B cell (primary cell): ENCODE data around the gene ASPSCR1. TPM values are rescaled to one million over a fixed set of nuclear protein-coding genes. Genes with fewer than 3 reads are reported as not detected.

Source experiments
- ATAC-seq: fragments of 200-7000 bp; cut with Tn5 transposase; one replicate; pipeline ENCODE4 v1.10.0; 2021; ENCODE audit warnings: low read depth, mild to moderate bottlenecking, moderate number of reproducible peaks, moderate library complexity
- CTCF ChIA-PET: fragments of 350-600 bp; sonication (Branson Sonifier 250); formaldehyde crosslinking; loops from one replicate; lab custom pipeline; 2021; ENCODE audit warnings: antibody characterized with exemption, inconsistent platforms; lab: Charles Lee
- POLR2A ChIA-PET: fragments of 350-600 bp; sonication (Branson Sonifier 250); formaldehyde crosslinking; loops from one replicate; lab custom pipeline; 2021; ENCODE audit warnings: antibody characterized with exemption; lab: Charles Lee
- DNase-seq: peaks from one replicate; pipeline ENCODE4 v3.0.0; 2013
- H2AFZ ChIP-seq: 2 replicates; pipeline ENCODE4 v1.6.1; 2012; ENCODE audit warnings: mild to moderate bottlenecking, low read depth, low read length; ENCODE audit not compliant: insufficient read depth, poor library complexity, severe bottlenecking
- H3K27ac ChIP-seq, 2 donors: 1 replicate in 1 of 2; 2 replicates in 1 of 2; pipeline ENCODE4 v1.5.1; 2012 to 2013; ENCODE audit warnings: low read length in 2 of 2, mild to moderate bottlenecking in 2 of 2, moderate library complexity in 1 of 2
- H3K27me3 ChIP-seq, 4 experiments: fragments of 200-600 bp in 1 of 4; sonication (generic) in 1 of 4; replicated peaks in 1 of 4; 1 replicate in 2 of 4; 2 replicates in 2 of 4; pipeline versions ENCODE4 v1.6.1 to v1.7.0; 2013 to 2016; ENCODE audit warnings: low read length in 3 of 4, mild to moderate bottlenecking in 2 of 4, mixed read lengths in 1 of 4, moderate library complexity in 1 of 4; ENCODE audit not compliant: insufficient read depth in 4 of 4, control insufficient read depth in 3 of 4; ENCODE audit errors: control extremely low read depth in 1 of 4
- H3K36me3 ChIP-seq, 2 experiments: replicated peaks in 1 of 2; 1 replicate in 1 of 2; 2 replicates in 1 of 2; pipeline versions ENCODE4 v1.6.1 to v1.7.1; 2013; ENCODE audit warnings: low read length in 1 of 2; ENCODE audit not compliant: insufficient read depth in 2 of 2, control insufficient read depth in 1 of 2; ENCODE audit errors: control extremely low read depth in 1 of 2, extremely low read depth in 1 of 2
- H3K4me1 ChIP-seq, 2 donors: fragments of 200-600 bp in 1 of 2; sonication (generic) in 1 of 2; 1 replicate in 1 of 2; 2 replicates in 1 of 2; pipeline versions ENCODE4 v1.5.1 to v1.6.1; 2013 to 2017; ENCODE audit warnings: low read length in 2 of 2; ENCODE audit not compliant: control insufficient read depth in 2 of 2, insufficient read depth in 2 of 2
- H3K4me2 ChIP-seq: replicated peaks from 2 replicates; pipeline ENCODE3; 2012; ENCODE audit warnings: mild to moderate bottlenecking, low read depth, low read length; ENCODE audit not compliant: poor library complexity, severe bottlenecking
- H3K4me3 ChIP-seq, 5 experiments: fragments of 200-600 bp in 1 of 5; sonication (generic) in 1 of 5; 1 replicate in 3 of 5; 2 replicates in 2 of 5; pipeline versions ENCODE4 v1.5.1 to v1.7.0; 2011 to 2016; ENCODE audit warnings: low read length in 4 of 5, mild to moderate bottlenecking in 4 of 5, low read depth in 2 of 5, control low read depth in 1 of 5, moderate library complexity in 1 of 5; ENCODE audit not compliant: insufficient read depth in 1 of 5; ENCODE audit errors: control extremely low read depth in 1 of 5, extremely low read depth in 1 of 5
- H3K79me2 ChIP-seq: fragments of 200-600 bp; sonication (generic); one replicate; pipeline ENCODE4 v1.6.0; 2016; ENCODE audit warnings: low read length; ENCODE audit not compliant: control insufficient read depth, insufficient read depth
- H3K9ac ChIP-seq: fragments of 200-600 bp; sonication (generic); 2 replicates; pipeline ENCODE4 v1.6.1; 2017; ENCODE audit warnings: mild to moderate bottlenecking, low read length, moderate library complexity
- H3K9me3 ChIP-seq, 3 donors: one replicate each; pipeline versions ENCODE4 v1.6.1 to v1.7.1; 2013; ENCODE audit warnings: low read length in 2 of 3; ENCODE audit not compliant: control insufficient read depth in 2 of 3, insufficient read depth in 1 of 3; ENCODE audit errors: control extremely low read depth in 1 of 3
- H4K20me1 ChIP-seq: 2 replicates; pipeline ENCODE4 v1.6.0; 2012; ENCODE audit warnings: mild to moderate bottlenecking, low read length; ENCODE audit not compliant: insufficient read depth, control insufficient read depth, poor library complexity, severe bottlenecking
- H3K27ac Mint-ChIP-seq: one replicate; pipeline ENCODE4 v1.8.0; 2021; ENCODE audit warnings: mixed read lengths
- H3K27me3 Mint-ChIP-seq: one replicate; pipeline ENCODE4 v1.8.0; 2021; ENCODE audit warnings: mixed read lengths
- H3K4me1 Mint-ChIP-seq: one replicate; pipeline ENCODE4 v1.8.0; 2021; ENCODE audit warnings: mixed read lengths
- H3K4me3 Mint-ChIP-seq: one replicate; pipeline ENCODE4 v1.8.0; 2021; ENCODE audit warnings: mixed read lengths
- H3K9me3 Mint-ChIP-seq: one replicate; pipeline ENCODE4 v1.8.0; 2022; ENCODE audit warnings: mixed read lengths; ENCODE audit not compliant: insufficient read depth
- EZH2 ChIP-seq: IDR thresholded peaks from 2 replicates; pipeline ENCODE4 v1.6.1; 2012; ENCODE audit warnings: borderline replicate concordance, low read depth, mild to moderate bottlenecking, moderate library complexity, low read length; ENCODE audit not compliant: insufficient read depth, poor library complexity, severe bottlenecking
- WGBS: methylation state at CpG from one replicate; pipeline ENCODE4 v1.1.5; 2013; ENCODE audit warnings: missing lambda C conversion rate; ENCODE audit not compliant: insufficient coverage; 5-methylcytosine and 5-hydroxymethylcytosine counted together
- intact Hi-C: fragments of 100-400 bp; cut with micrococcal nuclease; formaldehyde crosslinking; loops from one replicate; pipeline ENCODE4 v1.10.0; 2022
- polyA plus RNA-seq: library from polyadenylated mRNA; depleted of rRNA; stranded (reverse); fragments of >200 nt; gene quantifications from 2 replicates; pipeline ENCODE4 v1.2.3, GENCODE V29; 2012
- total RNA-seq, 2 donors: library from RNA; stranded (reverse); fragments of 120-200 nt in 1 of 2; gene quantifications; 1 replicate in 1 of 2; 2 replicates in 1 of 2; pipeline versions ENCODE4 v1.2.3 to v1.2.4, GENCODE V29; 2013 to 2022
- TF ChIP-seq, protein P1 (sequence below): fragments of 200-600 bp; IDR thresholded peaks from one replicate; pipeline ENCODE4 v1.8.0; 2022; ENCODE audit warnings: antibody characterized with exemption, mild to moderate bottlenecking

Gene ASPSCR1
- total and polyA plus RNA-seq, 2 donors (not counting 1 experiment from before 2014, with no cell fraction given) = 34.0 to 46.7 TPM

- Histone ChIP-seq H3K36me3 (peaks cover 0 to 2% of the 10 kb centered on the region in 2 experiments), H3K4me1 (peaks cover 8 to 13% of the 10 kb centered on the region in 2 donors), H3K9ac (no peak overlapping the region), H4K20me1 (no peaks in the 10 kb centered on the region), H3K4me3 (no peak overlapping the region), H3K27ac (no peak overlapping the region), H3K27me3 (no peaks in the 10 kb centered on the region), H3K4me2 (no peak overlapping the region), H2AFZ (no peak overlapping the region), H3K79me2 (peaks cover 7% of the 10 kb centered on the region), H3K9me3 (no peaks in the 10 kb centered on the region)
- H3K4me1 Mint-ChIP-seq = peaks cover 10% of the 10 kb centered on the region
- ATAC-seq = no peak
- no peaks in the 10 kb centered on the region for H3K27me3 Mint-ChIP-seq
- CTCF ChIA-PET = no interaction called here
- H3K9me3 Mint-ChIP-seq = no peaks in the 10 kb centered on the region
- no peak for DNase-seq
- no peak overlapping the region for H3K4me3 Mint-ChIP-seq
- 94% methylated on average over 10 of the region's 14 CpGs for WGBS
- H3K27ac Mint-ChIP-seq = no peak overlapping the region
- POLR2A ChIA-PET = no interaction called here
- TF ChIP-seq, protein P1, sequence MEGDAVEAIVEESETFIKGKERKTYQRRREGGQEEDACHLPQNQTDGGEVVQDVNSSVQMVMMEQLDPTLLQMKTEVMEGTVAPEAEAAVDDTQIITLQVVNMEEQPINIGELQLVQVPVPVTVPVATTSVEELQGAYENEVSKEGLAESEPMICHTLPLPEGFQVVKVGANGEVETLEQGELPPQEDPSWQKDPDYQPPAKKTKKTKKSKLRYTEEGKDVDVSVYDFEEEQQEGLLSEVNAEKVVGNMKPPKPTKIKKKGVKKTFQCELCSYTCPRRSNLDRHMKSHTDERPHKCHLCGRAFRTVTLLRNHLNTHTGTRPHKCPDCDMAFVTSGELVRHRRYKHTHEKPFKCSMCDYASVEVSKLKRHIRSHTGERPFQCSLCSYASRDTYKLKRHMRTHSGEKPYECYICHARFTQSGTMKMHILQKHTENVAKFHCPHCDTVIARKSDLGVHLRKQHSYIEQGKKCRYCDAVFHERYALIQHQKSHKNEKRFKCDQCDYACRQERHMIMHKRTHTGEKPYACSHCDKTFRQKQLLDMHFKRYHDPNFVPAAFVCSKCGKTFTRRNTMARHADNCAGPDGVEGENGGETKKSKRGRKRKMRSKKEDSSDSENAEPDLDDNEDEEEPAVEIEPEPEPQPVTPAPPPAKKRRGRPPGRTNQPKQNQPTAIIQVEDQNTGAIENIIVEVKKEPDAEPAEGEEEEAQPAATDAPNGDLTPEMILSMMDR = no peak
- TF ChIP-seq EZH2 = no peak
- intact Hi-C loops = no loop called here
These were observed 68.6 kb downstream of the ASPSCR1 start for GRCh38 chr17:82045936-82046484.

GRCh38 chr17:82046903-82047302 is 69.5 kb downstream of the ASPSCR1 start:
- no peaks in the 10 kb centered on the region for H4K20me1 ChIP-seq
- no peak overlapping the region for H3K4me2 ChIP-seq
- peaks cover 9% of the 10 kb centered on the region for H3K79me2 ChIP-seq
- no peak overlapping the region for H3K9ac ChIP-seq
- H3K4me3 ChIP-seq = no peak overlapping the region
- H3K27me3 ChIP-seq = no peaks in the 10 kb centered on the region
- H3K9me3 ChIP-seq = no peaks in the 10 kb centered on the region
- ChIA-PET POLR2A (no interaction called here), CTCF (no interaction called here)
- H2AFZ ChIP-seq = no peak overlapping the region
- H3K27ac Mint-ChIP-seq = no peak overlapping the region
- ATAC-seq (no peak), DNase-seq (no peak)
- H3K27me3 Mint-ChIP-seq = no peaks in the 10 kb centered on the region
- peaks cover 0 to 2% of the 10 kb centered on the region in 2 experiments for H3K36me3 ChIP-seq
- H3K4me1 Mint-ChIP-seq = peaks cover 10% of the 10 kb centered on the region
- H3K9me3 Mint-ChIP-seq = no peaks in the 10 kb centered on the region
- H3K4me3 Mint-ChIP-seq = no peak overlapping the region
- H3K27ac ChIP-seq = no peak overlapping the region
- intact Hi-C loops = no loop called here
- H3K4me1 ChIP-seq = peaks cover 9 to 14% of the 10 kb centered on the region in 2 donors
- TF ChIP-seq, protein P1 = no peak
- TF ChIP-seq EZH2 = no peak
- WGBS = 97% methylated on average over 21 of the region's 21 CpGs
